HG02610 (cell line): Measurements from ENCODE around the gene FRMPD1.
"Not testable (repeated sequence)": the region's sequence is repeated elsewhere in the genome, so short reads cannot be mapped to it uniquely, and the experiment has no call there.

Experiments
- ATAC-seq: cut with Tn5 transposase; IDR thresholded peaks from one replicate; pipeline ENCODE4 v1.9.1; 2021; ENCODE audit warnings: mild to moderate bottlenecking, moderate library complexity; ENCODE audit not compliant: unreplicated experiment

The FRMPD1 gene

GRCh38 chr9:37650873-37651768, at the start of gene FRMPD1:
Gene FRMPD1, plus strand, starts transcription at chr9:37650954. Its CDS starts 41,688 bp downstream, at chr9:37692642.
- ATAC-seq, result peak; percentile 91

- not testable (repeated sequence) for ATAC-seq
Measured at GRCh38 chr9:37602061-37602460, 48.7 kb upstream of the FRMPD1 start.

- no peak for ATAC-seq
Measured at GRCh38 chr9:37602817-37603216, 47.9 kb upstream of the FRMPD1 start.

- ATAC-seq, result no peak
Measured at GRCh38 chr9:37604296-37604695, 46.5 kb upstream of the FRMPD1 start.

- ATAC-seq, result no peak
Measured at GRCh38 chr9:37608250-37608649, 42.5 kb upstream of the FRMPD1 start.

GRCh38 chr9:37609735-37610397, 40.9 kb upstream of the FRMPD1 start:
- ATAC-seq, result no peak

GRCh38 chr9:37611014-37611413, 39.7 kb upstream of the FRMPD1 start:
- no peak for ATAC-seq

- ATAC-seq, result no peak
Measured at GRCh38 chr9:37611961-37612360, 38.8 kb upstream of the FRMPD1 start.

GRCh38 chr9:37617161-37617560, 33.6 kb upstream of the FRMPD1 start:
- no peak for ATAC-seq

GRCh38 chr9:37617832-37618231, 32.9 kb upstream of the FRMPD1 start:
- ATAC-seq, result no peak

- no peak for ATAC-seq
Measured at GRCh38 chr9:37618817-37619216, 31.9 kb upstream of the FRMPD1 start.

GRCh38 chr9:37619806-37620205, 30.9 kb upstream of the FRMPD1 start:
- ATAC-seq, result no peak

GRCh38 chr9:37620396-37620795, 30.4 kb upstream of the FRMPD1 start:
- no peak for ATAC-seq

GRCh38 chr9:37621273-37622121, 29.3 kb upstream of the FRMPD1 start:
- no peak for ATAC-seq

GRCh38 chr9:37622462-37622861, 28.3 kb upstream of the FRMPD1 start:
- ATAC-seq, result no peak

- no peak for ATAC-seq
Measured at GRCh38 chr9:37623267-37623666, 27.5 kb upstream of the FRMPD1 start.

GRCh38 chr9:37624073-37624472, 26.7 kb upstream of the FRMPD1 start:
- no peak for ATAC-seq

- no peak for ATAC-seq
Measured at GRCh38 chr9:37625036-37625757, 25.6 kb upstream of the FRMPD1 start.

GRCh38 chr9:37625758-37626147, 25.0 kb upstream of the FRMPD1 start:
- no peak for ATAC-seq

GRCh38 chr9:37626708-37627292, 24.0 kb upstream of the FRMPD1 start:
- ATAC-seq, result no peak
